ENCODE measurements around the gene OR8K3.

The OR8K3 gene

DNA sequence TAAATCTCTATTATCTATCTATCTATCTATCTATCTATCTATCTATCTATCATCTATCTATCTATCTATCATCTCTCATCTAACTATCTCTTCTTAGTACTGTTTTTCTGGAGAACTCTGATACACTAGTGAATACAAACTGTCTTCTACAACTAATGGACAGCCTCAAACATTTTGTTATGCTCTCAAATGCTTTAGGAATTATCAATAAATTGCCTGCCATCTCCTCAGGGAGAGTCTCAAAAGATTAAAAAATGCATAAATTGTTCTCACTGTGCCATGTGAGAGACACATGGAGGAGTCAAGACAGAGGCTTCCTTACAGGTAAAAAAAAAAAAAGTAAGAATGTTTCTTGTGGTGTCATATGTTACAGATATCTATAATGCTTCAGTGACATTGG lies at the start of gene OR8K3:
OR8K3 (plus strand) TSS at position 301 of the 400 bp plus-strand sequence. CDS start 3,163 bp downstream, outside the sequence.
- DNase-seq (ENCODE audit: low read depth in 2 of 2), result no peak

DNA sequence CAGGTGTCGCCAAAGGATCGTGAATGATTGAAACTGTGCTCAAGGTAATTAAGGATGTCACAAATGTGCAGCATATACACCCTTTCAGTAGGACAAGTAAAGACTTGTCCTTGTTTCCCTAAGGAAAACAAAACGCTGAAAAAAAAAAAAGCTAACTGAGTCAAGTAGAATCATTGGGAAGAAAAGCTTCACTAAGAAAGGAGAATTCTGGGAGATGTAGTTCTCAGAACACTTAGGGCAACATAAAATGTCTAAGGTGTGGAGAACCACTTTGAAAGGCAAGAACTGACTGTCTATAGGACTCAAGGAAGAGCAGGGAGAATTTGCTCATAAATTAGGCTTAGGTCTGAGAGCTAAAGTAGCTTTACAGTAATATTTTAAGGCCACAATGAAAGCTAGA lies 43.9 kb upstream of the OR8K3 start:
- DNase-seq (ENCODE audit: low read depth in 2 of 2), result no peak

DNA sequence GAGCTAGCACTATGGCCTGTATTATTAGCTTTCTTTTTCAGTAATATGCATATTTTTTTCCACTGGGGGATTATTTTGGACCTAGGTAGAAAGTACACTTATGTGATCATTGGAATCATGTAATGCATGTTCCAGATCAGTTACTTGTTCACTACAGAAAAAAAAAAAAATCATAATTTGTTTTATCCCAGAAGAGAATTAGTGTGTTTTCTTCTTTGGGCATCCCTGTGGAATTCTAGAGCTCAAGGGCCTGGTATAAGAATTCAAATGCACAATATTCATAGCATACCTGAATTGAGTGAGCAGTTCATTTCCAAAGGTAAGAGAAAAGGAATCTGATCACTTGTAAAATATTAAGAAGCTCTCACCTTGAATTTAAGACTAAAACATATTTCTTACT lies 41.1 kb upstream of the OR8K3 start, which contains the start of gene OR5T1:
OR5T1 (plus strand) TSS at position 301 of the 400 bp plus-strand sequence. CDS start 1,485 bp downstream, outside the sequence.
- no peak for DNase-seq (ENCODE audit: low read depth in 2 of 2)

DNA sequence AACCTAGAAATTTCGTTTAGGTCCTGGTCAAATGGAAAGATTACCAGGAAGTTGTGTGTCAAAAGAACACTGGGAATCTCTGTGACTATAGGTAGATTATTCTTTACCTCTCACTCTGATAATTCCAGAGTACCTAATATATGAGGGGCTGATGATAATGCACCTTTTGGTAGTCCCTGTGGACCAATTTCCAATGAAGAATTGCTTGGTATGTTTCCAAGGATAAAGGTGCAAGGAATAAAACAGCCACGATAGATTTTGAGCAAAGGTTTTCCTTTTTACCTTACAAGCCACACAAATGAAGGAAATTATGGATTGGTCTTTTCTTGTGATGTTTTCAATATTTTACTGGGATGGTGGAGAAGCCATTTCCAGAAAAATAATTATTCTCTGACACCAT lies 22.8 kb upstream of the OR8K3 start, which contains the start of gene OR8H1:
OR8H1 (minus strand) TSS at position 101 of the 400 bp plus-strand sequence. CDS start 1,192 bp downstream, outside the sequence.
- DNase-seq (ENCODE audit: low read depth in 2 of 2), result no peak

- no peak for DNase-seq (ENCODE audit: low read depth in 2 of 2)
Measured at GRCh38 chr11:56296898-56297297, 18.0 kb upstream of the OR8K3 start.

DNA sequence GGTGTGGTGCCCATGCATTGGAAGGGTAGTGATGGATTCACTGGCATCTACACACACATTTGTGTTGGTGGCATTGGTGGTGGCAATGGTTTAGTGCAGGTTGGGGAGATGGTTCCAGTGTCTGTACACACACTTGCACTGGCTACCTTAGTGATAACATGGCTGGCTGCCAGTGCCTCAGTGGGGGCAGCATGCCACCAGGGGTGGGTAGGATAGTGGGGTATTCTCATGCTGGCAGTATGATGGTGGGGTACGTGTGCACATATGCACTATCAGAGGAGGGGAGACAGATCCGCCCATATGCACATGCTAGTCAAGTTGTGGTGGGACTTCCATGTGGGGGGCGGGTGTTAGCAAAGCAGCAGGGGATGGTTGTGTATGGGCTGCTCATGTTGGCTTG lies 7.1 kb upstream of the OR8K3 start:
- DNase-seq (ENCODE audit: low read depth in 2 of 2), result no peak

DNA sequence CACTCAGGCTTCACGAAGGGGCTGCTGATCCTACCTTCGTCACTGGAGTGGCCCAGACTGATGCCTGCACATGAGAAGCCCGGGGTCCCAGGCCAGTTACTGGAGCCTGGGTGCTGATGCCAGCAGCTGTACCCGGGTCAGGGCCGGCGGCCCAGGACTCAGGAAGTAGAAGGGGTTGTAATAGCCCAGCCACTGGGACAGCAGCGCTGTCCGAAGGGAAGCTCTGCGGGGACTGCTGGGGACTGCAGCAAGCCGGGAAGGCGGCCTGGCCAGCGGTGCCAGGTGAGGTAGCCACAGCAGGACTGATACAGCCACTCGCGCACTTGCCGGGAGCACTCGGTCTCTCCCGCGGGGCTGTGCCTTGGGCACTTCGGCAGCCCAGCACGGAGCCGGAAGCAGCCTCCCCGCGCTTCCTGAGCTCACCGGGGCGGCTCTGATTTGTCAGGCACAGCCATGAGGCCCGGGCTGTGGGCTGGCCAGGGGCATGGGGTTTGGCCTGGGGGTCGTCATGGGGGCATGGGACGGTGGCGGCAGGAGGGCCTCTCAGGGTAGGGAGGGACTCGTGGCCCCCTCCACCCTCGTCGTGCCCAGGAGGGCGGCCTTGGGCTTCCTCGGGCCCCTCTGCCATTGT lies 17.0 kb downstream of the OR8K3 start:
- DNase-seq (ENCODE audit: low read depth in 2 of 2), result no peak

DNA sequence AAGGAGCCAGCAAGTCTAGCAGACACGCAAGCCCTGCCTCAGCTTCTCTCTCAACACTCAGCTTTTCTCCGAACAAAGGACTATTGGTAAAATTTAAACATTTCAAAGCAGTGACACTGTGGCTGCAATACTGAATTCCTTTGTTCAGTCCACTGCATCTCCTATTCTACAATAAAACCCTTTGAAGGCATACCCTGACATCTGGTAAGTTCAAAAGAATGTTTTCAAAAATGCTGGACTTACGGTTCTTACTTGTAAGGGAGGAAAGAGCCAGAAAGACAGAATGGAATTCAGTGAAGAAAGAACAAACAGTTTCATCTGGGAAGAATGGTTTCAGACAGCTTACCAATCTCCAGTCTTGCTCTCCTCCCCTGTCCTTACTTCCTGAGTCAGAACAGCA lies 18.2 kb downstream of the OR8K3 start:
- DNase-seq (ENCODE audit: low read depth in 2 of 2), result no peak

GRCh38 chr11:56340289-56340688 lies 25.3 kb downstream of the OR8K3 start:
- no peak for DNase-seq (ENCODE audit: low read depth in 2 of 2)

GRCh38 chr11:56345739-56346138 lies 30.8 kb downstream of the OR8K3 start, which contains the start of gene OR8K1:
TSS of gene OR8K1 (plus strand) at chr11:56346039. CDS start at chr11:56346039, 0 bp downstream.
- DNase-seq (ENCODE audit: low read depth in 2 of 2), result no peak

GRCh38 chr11:56353991-56354390 lies 39.0 kb downstream of the OR8K3 start, which contains the start of gene OR8J1:
TSS of gene OR8J1 (plus strand) at chr11:56354291. CDS start at chr11:56360247, 5,956 bp downstream.
- DNase-seq (ENCODE audit: low read depth in 2 of 2), result no peak

All from stimulated activated CD4-positive, alpha-beta T cell treated with anti-CD3 and anti-CD28 coated beads, Interleukin-1b, Interleukin-23, amount 100 ng/mL, for 1 hour (primary cell).